ENCODE measurements around the gene CASP14. TPM values are rescaled to one million over a fixed set of nuclear protein-coding genes. Genes with fewer than 3 reads are reported as not detected.

The CASP14 gene
- total and polyA plus RNA-seq, 9 of the 15 experiments (the other 6 are each of a cell fraction or from before 2014, with no cell fraction given): not detected

- TF ChIP-seq REST (IDR thresholded peaks at IDR 0.05; ENCODE audit: borderline replicate concordance) (peak; percentile 84), REST (CRISPR knock-in tag; IDR thresholded peaks at IDR 0.05; ENCODE audit: low read depth) (no peak), WHSC1 (IDR thresholded peaks at IDR 0.05; ENCODE audit: low read length) (no peak), ZNF655 (CRISPR knock-in tag; IDR thresholded peaks at IDR 0.05) (no peak), PREB (CRISPR knock-in tag; IDR thresholded peaks at IDR 0.05) (no peak), FOXM1 (IDR thresholded peaks at IDR 0.05; ENCODE audit: low read depth) (no peak), FOXM1 (CRISPR knock-in tag; IDR thresholded peaks at IDR 0.05; ENCODE audit: low read depth) (no peak), HDGF (IDR thresholded peaks at IDR 0.05) (no peak)
Observed at GRCh38 chr19:15087182-15087581, 37.9 kb downstream of the CASP14 start (continued).

All from K562 (cell line).